ENCODE measurements around the gene CA11. TPM values are rescaled to one million over a fixed set of nuclear protein-coding genes. Genes with fewer than 3 reads are reported as not detected.

CA11 gene
- total RNA-seq, 1 donor from 2014 or later = 1.7 TPM

- no peak for DNase-seq (ENCODE audit: low spot score)
These were observed 29.9 kb downstream of the CA11 start for GRCh38 chr19:48616041-48616436.

GRCh38 chr19:48615231-48616040 lies 30.6 kb downstream of the CA11 start:
- ATAC-seq (no peak), DNase-seq (ENCODE audit: low spot score) (no peak)

More at GRCh38 chr19:48616041-48616436, 29.9 kb downstream of the CA11 start:
- ATAC-seq = no peak

DNA sequence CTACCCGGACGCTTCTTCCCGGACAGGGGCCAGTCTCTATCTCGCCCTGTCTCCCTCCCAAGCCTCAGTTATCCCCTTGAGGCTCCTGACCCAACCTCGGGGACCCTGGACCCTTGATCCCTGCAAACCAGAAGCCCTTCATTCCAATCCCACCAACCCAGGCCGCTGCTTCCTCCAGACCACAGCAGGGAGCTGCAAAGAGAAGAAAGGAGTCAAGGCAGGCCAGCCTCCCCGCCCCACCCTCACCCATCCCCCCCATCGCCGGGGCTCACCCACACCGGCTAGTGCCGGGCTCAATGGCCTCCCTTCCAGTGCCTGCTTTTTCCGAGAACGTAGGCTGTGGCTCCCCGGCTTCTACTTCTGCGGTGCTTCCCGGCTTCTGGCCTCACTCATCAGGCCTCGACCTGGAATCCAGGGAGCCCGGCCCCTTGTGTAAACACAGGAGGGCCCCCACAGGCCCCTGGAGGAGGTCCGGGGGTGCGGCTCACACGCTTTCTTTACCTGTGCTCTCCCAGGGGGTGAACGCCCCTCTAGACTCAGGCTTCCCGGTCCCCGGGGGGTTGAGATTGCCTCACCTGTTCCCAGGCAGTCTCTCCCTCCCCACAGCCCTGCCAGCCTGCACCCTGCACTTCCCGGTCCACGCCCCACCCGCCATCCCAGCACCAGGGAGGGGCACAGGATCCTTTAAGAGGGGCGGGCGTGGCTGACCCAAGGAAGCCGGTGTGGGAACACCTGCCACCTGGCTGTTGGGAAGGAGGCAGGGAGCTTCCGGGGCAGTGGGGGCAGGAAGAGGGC lies 31.4 kb downstream of the CA11 start, which contains the start of gene FAM83E:
Gene FAM83E (minus strand): TSS at position 641 of the 795 bp plus-strand sequence. CDS start 1,704 bp downstream, outside the sequence.
- ATAC-seq (no peak), DNase-seq (ENCODE audit: low spot score) (no peak)

DNA sequence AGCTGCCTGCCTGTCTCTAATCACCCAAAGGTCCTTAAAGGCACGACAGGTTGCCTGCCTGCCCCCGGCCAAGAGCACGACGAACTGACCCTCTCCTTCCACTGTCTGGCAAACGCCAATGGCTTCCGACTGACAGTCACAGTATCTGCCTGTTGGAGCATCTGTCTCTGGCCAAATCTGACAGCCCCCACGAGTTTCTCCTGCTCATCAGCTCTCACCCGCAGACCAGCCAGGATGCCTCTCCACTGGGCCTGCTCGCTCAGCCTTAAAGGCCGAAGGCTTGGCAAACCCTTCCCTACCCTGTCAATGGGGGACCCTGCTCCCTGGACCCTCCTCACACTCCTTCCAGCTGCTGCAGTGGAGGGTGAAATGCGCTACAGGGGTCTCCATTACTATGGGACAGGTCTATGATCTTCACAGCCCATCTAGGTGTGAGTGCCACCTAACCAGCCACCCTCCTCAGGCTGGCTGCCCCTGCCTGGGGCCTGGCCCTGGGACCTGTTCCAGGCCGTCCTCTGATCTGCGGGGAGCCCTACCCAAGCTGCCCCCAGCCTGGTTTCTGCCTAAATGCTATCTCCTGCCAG lies 32.0 kb downstream of the CA11 start:
- DNase-seq (ENCODE audit: low spot score) (no peak), ATAC-seq (no peak)

GRCh38 chr19:48613024-48613851 lies 32.7 kb downstream of the CA11 start:
- peak; percentile 65 for DNase-seq (ENCODE audit: low spot score)
- peak; percentile 70 for ATAC-seq

DNA sequence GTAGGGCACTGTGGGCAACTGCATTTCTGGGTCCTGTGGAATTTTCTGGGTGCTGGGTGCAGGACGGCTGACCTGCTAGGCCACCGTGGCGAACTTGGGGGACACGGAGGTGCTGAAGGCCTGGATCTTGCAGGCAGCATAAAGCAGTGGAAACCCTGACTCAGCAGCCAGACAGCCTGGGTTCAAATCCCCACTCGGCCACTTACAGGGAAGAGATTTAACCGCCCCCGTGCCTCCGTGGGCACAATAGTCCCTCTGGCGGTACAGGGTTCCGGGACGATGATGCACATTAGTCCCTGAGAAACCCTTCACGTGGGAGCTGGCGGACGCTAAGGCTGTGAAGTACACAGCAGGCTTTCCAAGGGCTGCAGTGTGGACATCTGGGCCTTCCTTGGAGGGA lies 34.1 kb downstream of the CA11 start:
- no peak for ATAC-seq
- no peak for DNase-seq (ENCODE audit: low spot score)

- DNase-seq (ENCODE audit: low spot score) (no peak), ATAC-seq (no peak)
These were observed 36.3 kb downstream of the CA11 start for GRCh38 chr19:48609571-48610108.

DNA sequence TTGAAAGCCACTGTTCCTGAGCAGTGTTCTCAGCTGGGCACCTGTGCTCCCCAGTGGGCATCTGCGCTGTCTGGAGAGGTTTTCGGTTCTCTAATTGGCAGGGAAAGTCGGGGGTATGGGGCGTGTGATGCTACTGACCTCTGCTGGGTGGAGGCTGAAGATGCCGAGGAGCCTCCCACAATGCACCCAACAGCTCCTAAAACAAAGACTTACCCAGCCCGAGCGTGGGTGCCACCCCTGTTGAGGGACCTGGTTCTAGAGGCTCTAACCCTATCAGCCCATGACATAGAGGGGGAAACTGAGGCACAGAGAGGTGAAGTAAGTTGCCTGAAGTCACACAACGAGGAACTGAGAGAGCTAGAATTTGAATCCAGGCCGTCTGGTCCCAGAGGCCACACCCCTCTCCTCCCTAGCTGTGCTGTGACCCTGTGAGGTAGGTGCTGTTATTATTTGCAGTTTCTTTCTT lies 37.2 kb downstream of the CA11 start:
- peak; percentile 30 for ATAC-seq
- no peak for DNase-seq (ENCODE audit: low spot score)

DNA sequence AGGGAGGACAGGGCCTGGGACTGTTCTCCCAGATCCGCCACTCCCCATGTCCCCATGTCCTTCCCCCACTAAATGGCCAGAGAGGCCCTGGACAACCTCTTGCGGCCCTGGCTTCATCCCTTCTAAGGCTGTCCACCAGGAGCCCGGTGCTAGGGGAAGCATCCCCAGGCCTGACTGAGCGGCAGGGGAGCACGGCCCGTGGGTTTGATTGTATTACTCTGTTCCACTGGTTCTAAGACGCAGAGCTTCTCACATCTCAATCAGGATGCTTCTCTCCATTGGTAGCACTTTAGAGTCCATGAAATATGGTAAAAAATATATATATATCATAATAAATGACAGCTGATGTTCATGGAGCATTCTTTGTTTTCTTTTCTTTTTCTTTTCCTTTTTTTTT lies 38.6 kb downstream of the CA11 start:
- DNase-seq (ENCODE audit: low spot score) = no peak
- no peak for ATAC-seq

- no peak for DNase-seq (ENCODE audit: low spot score)
- ATAC-seq = no peak
These were observed 39.3 kb downstream of the CA11 start, which contains the start of gene SPACA4 for GRCh38 chr19:48606463-48607358. Gene SPACA4 (plus strand): TSS chr19:48606742. CDS start chr19:48606979, 237 bp downstream.

DNA sequence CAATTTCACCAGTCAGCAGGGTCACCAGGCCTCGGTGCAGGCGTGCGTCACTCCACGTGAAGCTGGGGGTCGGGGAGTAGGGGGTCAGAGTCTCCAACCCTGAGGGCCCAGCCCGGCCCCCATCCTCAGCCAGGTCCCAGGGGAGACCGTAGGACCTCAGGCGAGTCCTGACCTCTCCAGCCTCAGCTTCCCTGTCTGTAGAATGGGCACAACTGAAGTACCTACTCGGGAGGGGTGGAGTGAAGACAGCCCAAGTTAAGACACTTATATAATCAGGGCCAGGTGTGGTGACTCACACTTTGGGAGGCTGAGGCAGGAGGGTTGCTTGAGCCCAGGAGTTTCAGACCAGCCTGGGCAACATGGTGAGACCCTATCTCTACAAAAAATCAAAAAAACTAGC lies 42.1 kb downstream of the CA11 start:
- no peak for ATAC-seq
- DNase-seq (ENCODE audit: low spot score) = no peak

DNA sequence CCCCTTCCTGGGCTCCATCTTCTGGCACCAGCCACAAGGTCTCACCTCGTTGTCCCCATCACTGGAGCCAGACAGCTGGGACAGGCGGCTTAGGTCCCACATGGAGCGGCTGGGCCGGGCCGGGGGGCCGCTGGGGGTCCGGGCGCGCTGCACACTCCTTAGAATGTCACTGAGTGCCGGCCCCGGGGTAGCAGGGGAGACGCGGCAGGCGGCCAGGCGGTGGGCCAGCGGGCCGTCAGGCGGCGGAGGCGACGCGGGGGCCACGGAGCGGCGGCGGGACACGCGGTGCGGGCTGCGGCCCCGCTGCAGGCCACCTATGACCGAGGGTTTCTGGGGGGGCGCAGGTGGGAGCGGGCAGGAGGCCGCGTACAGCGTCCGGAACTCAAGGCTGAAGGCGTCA lies 42.5 kb downstream of the CA11 start:
- ATAC-seq = no peak
- no peak for DNase-seq (ENCODE audit: low spot score)

DNA sequence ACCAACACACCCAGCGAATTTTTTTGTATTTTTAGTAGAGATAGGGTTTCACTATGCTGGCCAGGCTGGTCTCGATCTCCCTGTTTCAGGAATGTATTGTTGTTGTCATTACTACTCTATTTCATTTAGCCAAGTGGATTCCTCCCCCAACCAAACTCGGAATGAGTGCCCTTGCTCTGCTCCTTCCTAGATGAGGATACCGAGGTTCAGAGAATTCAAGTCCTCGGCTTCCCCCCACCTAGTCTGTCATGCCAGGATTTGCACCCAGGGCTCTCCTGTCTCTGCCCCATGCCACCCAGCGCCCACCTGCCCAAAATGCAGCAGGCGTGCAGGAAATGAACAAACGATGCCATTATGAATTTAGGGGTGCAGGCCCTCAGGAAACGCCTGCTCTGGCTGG lies 43.0 kb downstream of the CA11 start:
- DNase-seq (ENCODE audit: low spot score) = no peak
- ATAC-seq = no peak

DNA sequence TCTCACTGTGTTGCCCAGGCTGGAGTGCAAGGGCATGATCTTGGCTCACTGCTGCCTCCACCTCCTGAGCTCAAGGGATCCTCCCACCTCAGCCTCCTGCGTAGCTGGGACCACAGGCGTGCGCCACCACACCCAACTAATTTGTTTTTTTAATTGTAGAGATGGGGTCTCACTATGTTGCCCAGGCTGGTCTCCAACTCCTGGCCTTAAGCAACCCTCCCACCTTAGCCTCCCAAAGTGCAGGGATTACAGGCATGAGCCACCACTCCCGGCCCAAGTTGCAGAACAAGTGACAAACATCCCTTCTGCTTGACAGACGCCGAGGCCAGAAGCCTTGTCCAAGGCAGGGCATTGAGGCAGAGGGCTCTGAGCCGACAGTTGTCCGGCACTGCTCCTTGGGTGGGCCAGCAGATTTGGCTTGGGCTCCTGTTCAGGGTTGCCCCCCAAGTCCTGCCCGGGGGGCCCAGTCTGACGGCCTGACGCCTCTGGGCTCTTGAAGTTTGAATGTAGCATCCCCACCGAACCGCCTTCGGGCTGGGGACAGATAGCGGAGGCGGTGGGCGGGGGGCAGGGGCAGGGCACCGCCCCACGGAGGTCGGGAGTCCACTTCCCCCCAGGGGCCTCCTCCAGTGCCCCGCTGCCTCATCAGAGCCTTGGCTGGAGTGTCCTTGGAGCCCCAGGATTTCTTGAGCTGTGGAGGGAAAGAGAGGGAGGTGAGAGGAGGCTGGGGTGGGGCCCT lies 45.1 kb downstream of the CA11 start:
- ATAC-seq (no peak), DNase-seq (ENCODE audit: low spot score) (no peak)

GRCh38 chr19:48598996-48599700 lies 46.8 kb downstream of the CA11 start:
- DNase-seq (ENCODE audit: low spot score) (no peak), ATAC-seq (no peak)

GRCh38 chr19:48596679-48597465 lies 49.1 kb downstream of the CA11 start:
- DNase-seq (ENCODE audit: low spot score) (no peak), ATAC-seq (no peak)

DNA sequence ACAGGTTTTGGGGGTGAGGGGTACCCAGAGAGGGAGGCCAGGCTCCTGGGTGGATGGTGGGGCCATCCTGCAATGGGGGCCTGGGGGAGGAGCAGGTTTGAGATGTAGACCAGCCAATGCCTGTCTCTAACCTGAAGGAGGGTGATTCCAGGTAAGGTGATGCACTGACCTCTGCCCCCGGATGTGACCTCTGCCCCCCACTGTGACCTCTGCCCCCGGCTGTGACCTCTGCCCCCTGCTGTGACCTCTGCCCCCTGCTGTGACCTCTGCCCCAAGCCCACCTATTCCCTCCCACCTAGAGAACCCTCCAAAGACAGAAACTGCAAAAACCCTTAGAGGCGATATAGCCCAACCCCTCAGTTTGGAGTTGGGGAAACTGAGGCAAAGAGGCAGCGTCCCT lies 49.8 kb downstream of the CA11 start:
- ATAC-seq = no peak
- DNase-seq (ENCODE audit: low spot score) = no peak
